IPS-20b (cell line): ENCODE data around the gene MAGI2.

Experiments
- H3K27ac ChIP-seq: one replicate; pipeline ENCODE4 v1.5.1; 2013; ENCODE audit warnings: low read length
- H3K27me3 ChIP-seq: 2 replicates; pipeline ENCODE4 v1.6.1; 2013; ENCODE audit warnings: mild to moderate bottlenecking, low read length, inconsistent platforms; ENCODE audit not compliant: insufficient read depth
- H3K36me3 ChIP-seq: 2 replicates; pipeline ENCODE4 v1.6.1; 2013; ENCODE audit warnings: low read depth, mild to moderate bottlenecking, inconsistent platforms, low read length, moderate library complexity; ENCODE audit not compliant: insufficient read depth
- H3K4me1 ChIP-seq: 2 replicates; pipeline ENCODE4 v1.6.1; 2013; ENCODE audit warnings: mild to moderate bottlenecking, control low read depth, inconsistent platforms, low read length, moderate library complexity; ENCODE audit not compliant: insufficient read depth
- H3K4me3 ChIP-seq: 2 replicates; pipeline ENCODE4 v1.5.1; 2013; ENCODE audit warnings: mild to moderate bottlenecking, low read length, inconsistent platforms
- H3K9ac ChIP-seq: 2 replicates; pipeline ENCODE4 v1.6.1; 2013; ENCODE audit warnings: low read depth, mild to moderate bottlenecking, inconsistent platforms, low read length, moderate library complexity
- H3K9me3 ChIP-seq: 2 replicates; pipeline ENCODE4 v1.6.1; 2013; ENCODE audit warnings: mild to moderate bottlenecking, low read depth, low read length, inconsistent platforms; ENCODE audit not compliant: insufficient read depth

MAGI2 gene

GRCh38 chr7:79176859-79177477, 276.5 kb downstream of the MAGI2 start:
- Histone ChIP-seq H3K9me3 (no peaks in the 10 kb centered on the region), H3K36me3 (no peaks in the 10 kb centered on the region), H3K27me3 (no peaks in the 10 kb centered on the region), H3K4me3 (no peak overlapping the region), H3K27ac (no peak overlapping the region), H3K9ac (no peak overlapping the region), H3K4me1 (no peaks in the 10 kb centered on the region)

GRCh38 chr7:79175374-79175773, 278.1 kb downstream of the MAGI2 start:
- Histone ChIP-seq H3K4me1 (no peaks in the 10 kb centered on the region), H3K9me3 (no peaks in the 10 kb centered on the region), H3K27ac (no peak overlapping the region), H3K36me3 (no peaks in the 10 kb centered on the region), H3K27me3 (no peaks in the 10 kb centered on the region), H3K4me3 (no peak overlapping the region), H3K9ac (no peak overlapping the region)

- no peaks in the 10 kb centered on the region for H3K36me3 ChIP-seq
- H3K27ac ChIP-seq: no peak overlapping the region
- no peak overlapping the region for H3K9ac ChIP-seq
- H3K9me3 ChIP-seq: peaks cover 18% of the 10 kb centered on the region
- H3K4me3 ChIP-seq: no peak overlapping the region
- no peaks in the 10 kb centered on the region for H3K27me3 ChIP-seq
- H3K4me1 ChIP-seq: no peaks in the 10 kb centered on the region
These were observed 288.2 kb downstream of the MAGI2 start for GRCh38 chr7:79165225-79165624.

GRCh38 chr7:79159040-79159664, 294.3 kb downstream of the MAGI2 start:
- H3K36me3 ChIP-seq: no peaks in the 10 kb centered on the region
- no peak overlapping the region for H3K27ac ChIP-seq
- H3K9me3 ChIP-seq: peaks cover 44% of the 10 kb centered on the region

GRCh38 chr7:79157281-79157680, 296.2 kb downstream of the MAGI2 start:
- Histone ChIP-seq H3K9me3 (peaks cover 44% of the 10 kb centered on the region), H3K36me3 (no peaks in the 10 kb centered on the region), H3K27me3 (no peaks in the 10 kb centered on the region), H3K9ac (no peak overlapping the region), H3K4me1 (no peaks in the 10 kb centered on the region), H3K27ac (no peak overlapping the region), H3K4me3 (no peak overlapping the region)

More at GRCh38 chr7:79159040-79159664, 294.3 kb downstream of the MAGI2 start:
- no peaks in the 10 kb centered on the region for H3K4me1 ChIP-seq
- no peaks in the 10 kb centered on the region for H3K27me3 ChIP-seq
- no peak overlapping the region for H3K4me3 ChIP-seq
- H3K9ac ChIP-seq: no peak overlapping the region

GRCh38 chr7:79149831-79150230, 303.6 kb downstream of the MAGI2 start:
- Histone ChIP-seq H3K9ac (no peak overlapping the region), H3K27me3 (no peaks in the 10 kb centered on the region), H3K4me3 (no peak overlapping the region), H3K9me3 (no peaks in the 10 kb centered on the region), H3K36me3 (no peaks in the 10 kb centered on the region), H3K4me1 (no peaks in the 10 kb centered on the region), H3K27ac (no peak overlapping the region)

- Histone ChIP-seq H3K27ac (no peak overlapping the region), H3K9ac (no peak overlapping the region), H3K4me3 (no peak overlapping the region), H3K9me3 (no peaks in the 10 kb centered on the region), H3K27me3 (no peaks in the 10 kb centered on the region), H3K36me3 (no peaks in the 10 kb centered on the region), H3K4me1 (no peaks in the 10 kb centered on the region)
These were observed 310.8 kb downstream of the MAGI2 start for GRCh38 chr7:79142706-79143105.

- Histone ChIP-seq H3K27ac (no peak overlapping the region), H3K27me3 (no peaks in the 10 kb centered on the region), H3K9me3 (no peaks in the 10 kb centered on the region), H3K9ac (no peak overlapping the region), H3K36me3 (no peaks in the 10 kb centered on the region), H3K4me1 (no peaks in the 10 kb centered on the region), H3K4me3 (no peak overlapping the region)
These were observed 312.2 kb downstream of the MAGI2 start for GRCh38 chr7:79141252-79141651.

- Histone ChIP-seq H3K9ac (no peak overlapping the region), H3K4me3 (no peak overlapping the region), H3K27ac (no peak overlapping the region), H3K27me3 (no peaks in the 10 kb centered on the region), H3K36me3 (no peaks in the 10 kb centered on the region), H3K9me3 (no peaks in the 10 kb centered on the region), H3K4me1 (no peaks in the 10 kb centered on the region)
These were observed 315.5 kb downstream of the MAGI2 start for GRCh38 chr7:79137942-79138341.

- H3K4me3 ChIP-seq: no peak overlapping the region
- H3K27me3 ChIP-seq: no peaks in the 10 kb centered on the region
- no peaks in the 10 kb centered on the region for H3K9me3 ChIP-seq
- no peak overlapping the region for H3K9ac ChIP-seq
- H3K4me1 ChIP-seq: no peaks in the 10 kb centered on the region
- H3K27ac ChIP-seq: no peak overlapping the region
- H3K36me3 ChIP-seq: no peaks in the 10 kb centered on the region
These were observed 320.5 kb downstream of the MAGI2 start for GRCh38 chr7:79132844-79133451.

GRCh38 chr7:79130715-79131114, 322.8 kb downstream of the MAGI2 start:
- Histone ChIP-seq H3K9ac (no peak overlapping the region), H3K4me1 (no peaks in the 10 kb centered on the region), H3K4me3 (no peak overlapping the region), H3K36me3 (no peaks in the 10 kb centered on the region), H3K27ac (no peak overlapping the region), H3K9me3 (no peaks in the 10 kb centered on the region), H3K27me3 (no peaks in the 10 kb centered on the region)

- Histone ChIP-seq H3K27me3 (no peaks in the 10 kb centered on the region), H3K9ac (no peak overlapping the region)
These were observed 329.1 kb downstream of the MAGI2 start for GRCh38 chr7:79124331-79124730.

More at GRCh38 chr7:79124331-79124730, 329.1 kb downstream of the MAGI2 start:
- no peaks in the 10 kb centered on the region for H3K4me1 ChIP-seq
- no peak overlapping the region for H3K27ac ChIP-seq
- H3K9me3 ChIP-seq: no peaks in the 10 kb centered on the region
- H3K4me3 ChIP-seq: no peak overlapping the region
- H3K36me3 ChIP-seq: no peaks in the 10 kb centered on the region
